LNCAP (cell line): ENCODE measurements around the gene PIP5KL1.

Source experiments
- CTCF ChIP-seq: fragments of 450-650 bp; IDR thresholded peaks from 2 replicates; pipeline ENCODE4 v1.5.1; 2017; ENCODE audit warnings: mild to moderate bottlenecking

Gene PIP5KL1

GRCh38 chr9:127917603-127918002, 13.0 kb downstream of the PIP5KL1 start:
- TF ChIP-seq CTCF: no peak

- TF ChIP-seq CTCF: no peak
Measured at GRCh38 chr9:127916720-127917581, 13.6 kb downstream of the PIP5KL1 start, which contains the start of gene ST6GALNAC4. ST6GALNAC4 (minus strand) TSS chr9:127917041; CDS start chr9:127916419, 622 bp downstream.

GRCh38 chr9:127915801-127916719, 14.5 kb downstream of the PIP5KL1 start:
- TF ChIP-seq CTCF: no peak

GRCh38 chr9:127915325-127915752, 15.2 kb downstream of the PIP5KL1 start:
- no peak for TF ChIP-seq CTCF

GRCh38 chr9:127913682-127914081, 16.9 kb downstream of the PIP5KL1 start:
- no peak for TF ChIP-seq CTCF

- TF ChIP-seq CTCF: no peak
Measured at GRCh38 chr9:127912882-127913281, 17.7 kb downstream of the PIP5KL1 start.

GRCh38 chr9:127912296-127912695, 18.3 kb downstream of the PIP5KL1 start:
- no peak for TF ChIP-seq CTCF
